ENCODE results near the gene ZNF354B. TPM values are rescaled to one million over a fixed set of nuclear protein-coding genes. Genes with fewer than 3 reads are reported as not detected.

The ZNF354B gene
- total RNA-seq, 1 experiment from 2014 or later = 19.2 TPM

DNA sequence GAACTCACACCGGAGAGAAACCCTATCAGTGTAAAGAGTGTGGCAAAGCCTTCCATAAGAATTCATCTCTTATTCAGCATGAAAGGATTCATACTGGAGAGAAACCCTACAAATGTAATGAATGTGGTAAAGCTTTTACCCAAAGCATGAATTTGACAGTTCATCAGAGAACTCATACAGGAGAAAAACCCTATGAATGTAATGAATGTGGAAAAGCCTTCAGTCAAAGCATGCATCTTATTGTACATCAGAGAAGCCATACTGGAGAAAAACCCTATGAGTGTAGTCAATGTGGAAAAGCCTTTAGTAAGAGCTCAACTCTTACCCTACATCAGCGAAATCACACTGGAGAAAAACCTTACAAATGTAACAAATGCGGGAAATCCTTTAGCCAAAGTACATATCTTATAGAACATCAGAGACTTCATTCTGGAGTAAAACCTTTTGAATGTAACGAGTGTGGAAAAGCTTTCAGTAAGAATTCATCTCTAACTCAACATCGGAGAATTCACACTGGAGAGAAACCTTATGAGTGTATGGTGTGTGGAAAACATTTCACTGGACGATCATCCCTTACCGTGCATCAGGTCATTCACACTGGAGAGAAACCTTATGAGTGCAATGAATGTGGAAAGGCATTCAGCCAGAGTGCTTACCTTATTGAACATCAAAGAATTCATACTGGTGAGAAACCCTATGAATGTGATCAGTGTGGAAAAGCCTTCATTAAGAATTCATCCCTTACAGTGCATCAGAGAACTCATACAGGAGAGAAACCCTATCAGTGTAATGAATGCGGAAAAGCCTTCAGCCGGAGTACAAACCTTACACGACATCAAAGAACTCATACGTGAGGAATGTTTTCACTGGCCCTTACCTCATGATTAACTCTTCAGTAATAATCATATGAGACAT is 72.3 kb downstream of the ZNF354B start:
- intact Hi-C loops (cut with micrococcal nuclease; ENCODE audit: unreplicated experiment) = no loop called here
- Mint-ChIP-seq H3K27ac (ENCODE audit: unreplicated experiment) (no peak overlapping the region), H3K4me3 (ENCODE audit: low read depth, unreplicated experiment) (no peak overlapping the region), H3K9me3 (ENCODE audit: low read depth, unreplicated experiment) (peaks cover 31% of the 10 kb centered on the region), H3K36me3 (ENCODE audit: insufficient read depth, unreplicated experiment) (no peaks in the 10 kb centered on the region), H3K4me1 (ENCODE audit: low read depth, unreplicated experiment) (no peaks in the 10 kb centered on the region), H3K27me3 (ENCODE audit: unreplicated experiment) (no peaks in the 10 kb centered on the region)
- BruUV-seq (replicated peaks) = no TSS peak
- TF ChIP-seq, protein P1, sequence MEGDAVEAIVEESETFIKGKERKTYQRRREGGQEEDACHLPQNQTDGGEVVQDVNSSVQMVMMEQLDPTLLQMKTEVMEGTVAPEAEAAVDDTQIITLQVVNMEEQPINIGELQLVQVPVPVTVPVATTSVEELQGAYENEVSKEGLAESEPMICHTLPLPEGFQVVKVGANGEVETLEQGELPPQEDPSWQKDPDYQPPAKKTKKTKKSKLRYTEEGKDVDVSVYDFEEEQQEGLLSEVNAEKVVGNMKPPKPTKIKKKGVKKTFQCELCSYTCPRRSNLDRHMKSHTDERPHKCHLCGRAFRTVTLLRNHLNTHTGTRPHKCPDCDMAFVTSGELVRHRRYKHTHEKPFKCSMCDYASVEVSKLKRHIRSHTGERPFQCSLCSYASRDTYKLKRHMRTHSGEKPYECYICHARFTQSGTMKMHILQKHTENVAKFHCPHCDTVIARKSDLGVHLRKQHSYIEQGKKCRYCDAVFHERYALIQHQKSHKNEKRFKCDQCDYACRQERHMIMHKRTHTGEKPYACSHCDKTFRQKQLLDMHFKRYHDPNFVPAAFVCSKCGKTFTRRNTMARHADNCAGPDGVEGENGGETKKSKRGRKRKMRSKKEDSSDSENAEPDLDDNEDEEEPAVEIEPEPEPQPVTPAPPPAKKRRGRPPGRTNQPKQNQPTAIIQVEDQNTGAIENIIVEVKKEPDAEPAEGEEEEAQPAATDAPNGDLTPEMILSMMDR (IDR thresholded peaks at IDR 0.05; ENCODE audit: unreplicated experiment) = no peak
- DNase-seq = no peak
- CTCF ChIA-PET = no interaction called here

Other genes with a start within 250 kb of the ZNF354B start
- 24.8 and 29.3 TPM in 2 replicates for gene CLK4, start 232.9 kb upstream of the ZNF354B start, total RNA-seq (2022)
- gene ZNF354A, start 129.3 kb upstream of the ZNF354B start, total RNA-seq (2022) = 8.0 and 10.7 TPM in 2 replicates
- gene ZFP2, start 36.0 kb downstream of the ZNF354B start, total RNA-seq (2022) = 0.33 and 0.34 TPM in 2 replicates
- gene ZNF454, start 81.2 kb downstream of the ZNF354B start, total RNA-seq (2022) = not detected in 2 replicates
- gene GRM6, start 135.4 kb downstream of the ZNF354B start, total RNA-seq (2022) = not detected in 2 replicates
- 1.4 and 2.4 TPM in 2 replicates for gene ZNF879, start 163.9 kb downstream of the ZNF354B start, total RNA-seq (2022)
- gene ZNF354C, start 200.4 kb downstream of the ZNF354B start, total RNA-seq (2022) = 2.1 and 2.4 TPM in 2 replicates